Esophagus muscularis mucosa (tissue), 4 donors: Measurements from ENCODE around the gene PTPN2. TPM values are rescaled to one million over a fixed set of nuclear protein-coding genes. Genes with fewer than 3 reads are reported as not detected.

Experiments used
- DNase-seq: peaks from one replicate; pipeline ENCODE4 v3.0.0-alpha.2; 2017; ENCODE audit errors: extremely low spot score
- H3K27ac ChIP-seq, 4 donors: fragments of 200-600 bp; sonication (generic); replicated peaks in 1 of 4; 1 replicate in 3 of 4; 2 replicates in 1 of 4; pipeline ENCODE4 v1.5.1; 2016 to 2019; ENCODE audit warnings: mild to moderate bottlenecking in 1 of 4
- H3K27me3 ChIP-seq, 4 donors: fragments of 200-600 bp; sonication (generic); one replicate each; pipeline versions ENCODE4 v1.5.1 to v1.6.0; 2016 to 2019
- H3K36me3 ChIP-seq, 4 donors: fragments of 200-600 bp; sonication (generic); one replicate each; pipeline ENCODE4 v1.5.1; 2016 to 2019
- H3K4me1 ChIP-seq, 4 donors: fragments of 200-600 bp; sonication (generic); one replicate each; pipeline ENCODE4 v1.5.1; 2016 to 2019
- H3K4me3 ChIP-seq, 4 donors: fragments of 200-600 bp; sonication (generic); 1 replicate in 2 of 4; 2 replicates in 2 of 4; pipeline ENCODE4 v1.5.1; 2016 to 2019; ENCODE audit warnings: mild to moderate bottlenecking in 4 of 4, moderate library complexity in 1 of 4
- H3K9me3 ChIP-seq, 4 donors: fragments of 200-600 bp; sonication (generic); 1 replicate in 3 of 4; 2 replicates in 1 of 4; pipeline ENCODE4 v1.5.1; 2016 to 2019
- EP300 ChIP-seq: sonication (generic); formaldehyde crosslinking; IDR thresholded peaks from one replicate; pipeline ENCODE4 v1.6.1; 2017; ENCODE audit warnings: antibody characterized with exemption
- POLR2A ChIP-seq: fragments of 450-650 bp; IDR thresholded peaks from one replicate; pipeline ENCODE4 v1.6.1; 2017; ENCODE audit warnings: antibody characterized with exemption, moderate library complexity, mild to moderate bottlenecking, low read depth
- POLR2AphosphoS5 ChIP-seq, 2 donors: sonication (generic); formaldehyde crosslinking; IDR thresholded peaks; one replicate each; pipeline ENCODE4 v1.6.1; 2017; ENCODE audit warnings: antibody characterized with exemption in 2 of 2
- WGBS: methylation state at CpG from one replicate; pipeline ENCODE4 v1.1.5; 2018; 5-methylcytosine and 5-hydroxymethylcytosine counted together
- intact Hi-C: fragments of 100-400 bp; cut with DNase I; formaldehyde crosslinking; loops from one replicate; pipeline ENCODE4 v1.15.1; 2023
- total RNA-seq, 4 donors: library from RNA; depleted of rRNA; stranded (reverse); fragments of >200 nt; gene quantifications; one replicate each; pipeline versions ENCODE4 v1.1.0 to v1.2.1, GENCODE V29; 2016
- TF ChIP-seq, protein P1 (sequence below), 3 experiments: fragments of 200-600 bp in 2 of 3; fragments of 450-650 bp in 1 of 3; sonication (generic) in 2 of 3; IDR thresholded peaks; one replicate each; pipeline ENCODE4 v1.5.1; 2017 to 2019; ENCODE audit warnings: antibody characterized with exemption in 3 of 3, mild to moderate bottlenecking in 2 of 3, moderate library complexity in 1 of 3

PTPN2 gene
- total RNA-seq, 4 donors from 2014 or later = 14.3 to 27.5 (median 18.0) TPM

DNA sequence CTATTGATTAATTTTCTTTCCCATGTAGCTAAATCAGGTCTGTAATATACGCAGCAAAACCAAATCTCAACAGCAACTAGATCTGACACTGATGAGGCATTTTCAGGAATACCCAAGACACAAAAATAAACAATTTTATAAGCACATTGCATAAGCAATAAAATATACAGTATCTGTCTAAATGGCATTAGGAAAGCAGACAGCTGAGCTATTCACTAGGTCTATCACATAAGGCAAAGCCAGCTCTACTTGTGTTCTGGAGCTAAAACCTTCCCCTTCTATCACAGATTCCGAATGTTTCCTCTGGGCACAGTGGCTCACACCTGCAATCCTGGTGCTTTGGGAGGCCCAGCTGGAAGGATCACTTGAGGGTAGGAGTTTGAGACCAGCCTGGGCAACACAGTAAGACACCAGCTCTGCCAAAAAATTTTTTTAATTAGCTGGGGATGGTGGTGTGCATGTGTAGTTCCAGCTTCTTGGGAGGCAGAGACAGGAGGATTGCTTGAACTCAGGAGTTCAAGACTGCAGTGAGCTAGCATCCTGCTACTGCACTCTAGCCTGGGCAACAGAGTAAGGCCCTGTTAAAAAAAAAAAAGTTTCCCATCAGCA is 21.1 kb downstream of the PTPN2 start:
- 98% methylated on average over 2 of the region's 2 CpGs for WGBS
- no peak for DNase-seq
- Histone ChIP-seq H3K9me3 (no peaks in the 10 kb centered on the region), H3K4me1 (peaks cover 13 to 23% (median 19%) of the 10 kb centered on the region in 4 donors), H3K27ac (no peak overlapping the region), H3K27me3 (no peaks in the 10 kb centered on the region), H3K36me3 (peaks cover 0 to 3% (median 0%) of the 10 kb centered on the region in 4 donors), H3K4me3 (no peak overlapping the region)
- intact Hi-C loops = no loop called here
- TF ChIP-seq POLR2AphosphoS5 (IDR thresholded peaks at IDR 0.05) (no peak), POLR2A (no peak), EP300 (no peak)
- TF ChIP-seq, protein P1, sequence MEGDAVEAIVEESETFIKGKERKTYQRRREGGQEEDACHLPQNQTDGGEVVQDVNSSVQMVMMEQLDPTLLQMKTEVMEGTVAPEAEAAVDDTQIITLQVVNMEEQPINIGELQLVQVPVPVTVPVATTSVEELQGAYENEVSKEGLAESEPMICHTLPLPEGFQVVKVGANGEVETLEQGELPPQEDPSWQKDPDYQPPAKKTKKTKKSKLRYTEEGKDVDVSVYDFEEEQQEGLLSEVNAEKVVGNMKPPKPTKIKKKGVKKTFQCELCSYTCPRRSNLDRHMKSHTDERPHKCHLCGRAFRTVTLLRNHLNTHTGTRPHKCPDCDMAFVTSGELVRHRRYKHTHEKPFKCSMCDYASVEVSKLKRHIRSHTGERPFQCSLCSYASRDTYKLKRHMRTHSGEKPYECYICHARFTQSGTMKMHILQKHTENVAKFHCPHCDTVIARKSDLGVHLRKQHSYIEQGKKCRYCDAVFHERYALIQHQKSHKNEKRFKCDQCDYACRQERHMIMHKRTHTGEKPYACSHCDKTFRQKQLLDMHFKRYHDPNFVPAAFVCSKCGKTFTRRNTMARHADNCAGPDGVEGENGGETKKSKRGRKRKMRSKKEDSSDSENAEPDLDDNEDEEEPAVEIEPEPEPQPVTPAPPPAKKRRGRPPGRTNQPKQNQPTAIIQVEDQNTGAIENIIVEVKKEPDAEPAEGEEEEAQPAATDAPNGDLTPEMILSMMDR (IDR thresholded peaks at IDR 0.05) = no peak

DNA sequence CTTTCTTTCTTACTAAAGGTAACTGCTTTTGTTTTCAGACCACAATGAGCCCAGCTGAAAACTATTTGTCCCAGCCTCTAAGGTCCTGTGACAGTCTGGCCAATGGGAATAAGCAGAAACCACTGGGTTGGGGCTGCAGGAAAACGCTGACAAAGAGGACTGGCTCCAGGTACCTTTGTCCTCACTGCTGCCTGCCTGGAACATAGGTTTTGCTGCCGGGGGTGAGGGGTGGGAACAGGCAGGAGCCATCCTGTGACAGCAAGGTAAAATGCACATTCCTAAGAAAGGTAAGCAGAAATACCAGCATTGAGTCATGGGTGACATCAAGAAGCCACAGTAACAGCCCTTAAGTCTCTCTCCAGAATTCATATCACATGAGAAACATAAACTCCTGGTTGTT is 21.6 kb downstream of the PTPN2 start:
- no peak overlapping the region for H3K4me3 ChIP-seq
- H3K27me3 ChIP-seq = no peaks in the 10 kb centered on the region
- WGBS = 83% methylated on average over 2 of the region's 2 CpGs
- TF ChIP-seq POLR2A = no peak
- no peak for TF ChIP-seq POLR2AphosphoS5 (IDR thresholded peaks at IDR 0.05)
- TF ChIP-seq EP300 = no peak
- TF ChIP-seq, protein P1 (IDR thresholded peaks at IDR 0.05) = no peak
- intact Hi-C loops = no loop called here
- no peaks in the 10 kb centered on the region for H3K9me3 ChIP-seq
- peaks cover 13 to 23% (median 19%) of the 10 kb centered on the region in 4 donors for H3K4me1 ChIP-seq
- peaks cover 0 to 4% (median 0%) of the 10 kb centered on the region in 4 donors for H3K36me3 ChIP-seq
- no peak for DNase-seq
- no peak overlapping the region for H3K27ac ChIP-seq

DNA sequence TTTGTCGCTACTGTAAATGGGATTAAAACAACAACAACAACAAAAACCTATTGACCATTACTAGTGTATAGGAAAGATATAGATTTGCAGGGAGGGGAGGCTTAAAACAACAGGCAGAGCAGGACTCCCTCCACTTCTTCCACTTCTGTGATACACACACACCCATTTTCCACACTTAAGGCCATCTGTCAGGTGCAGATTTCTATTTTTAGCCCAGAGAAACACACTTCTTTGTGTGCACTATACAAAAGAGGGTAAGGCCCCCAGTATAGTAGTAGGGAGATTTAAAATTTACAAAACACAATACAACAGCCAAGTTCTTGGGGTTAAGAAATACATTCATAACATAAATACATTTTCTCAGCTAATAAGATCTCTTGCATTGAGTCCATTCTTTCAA is 22.4 kb downstream of the PTPN2 start:
- no peak overlapping the region for H3K4me3 ChIP-seq
- DNase-seq = no peak
- WGBS = 96% methylated on average over 1 of the region's 1 CpG
- intact Hi-C loops = no loop called here
- no peaks in the 10 kb centered on the region for H3K9me3 ChIP-seq
- no peak for TF ChIP-seq POLR2AphosphoS5 (IDR thresholded peaks at IDR 0.05)
- no peak for TF ChIP-seq POLR2A
- TF ChIP-seq, protein P1 (IDR thresholded peaks at IDR 0.05) = no peak
- no peak for TF ChIP-seq EP300
- no peak overlapping the region for H3K27ac ChIP-seq
- no peaks in the 10 kb centered on the region for H3K27me3 ChIP-seq
- H3K4me1 ChIP-seq = peaks cover 13 to 23% (median 19%) of the 10 kb centered on the region in 4 donors
- peaks cover 0 to 9% (median 0%) of the 10 kb centered on the region in 4 donors for H3K36me3 ChIP-seq

DNA sequence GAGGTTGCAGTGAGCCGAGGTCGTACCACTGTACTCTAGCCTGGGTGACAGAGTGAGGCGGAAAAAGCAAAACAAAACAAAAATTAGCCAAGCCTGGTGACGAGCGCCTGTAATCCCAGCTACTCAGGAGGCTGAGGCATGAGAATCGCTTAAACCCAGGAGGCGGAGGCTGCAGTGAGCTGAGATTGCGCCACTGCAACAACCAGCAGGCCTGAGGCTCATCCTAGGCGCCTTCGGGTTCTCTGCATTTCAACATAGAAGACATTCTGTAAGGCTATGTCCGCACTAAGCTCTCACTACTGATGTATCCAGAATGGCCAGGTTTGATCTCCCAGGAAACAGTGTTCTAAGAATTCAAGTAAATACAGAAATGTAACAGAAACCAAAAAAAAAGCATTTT is 23.5 kb downstream of the PTPN2 start:
- no peaks in the 10 kb centered on the region for H3K9me3 ChIP-seq
- WGBS = 89% methylated on average over 11 of the region's 11 CpGs
- peaks cover 13 to 23% (median 19%) of the 10 kb centered on the region in 4 donors for H3K4me1 ChIP-seq
- no peak for DNase-seq
- H3K36me3 ChIP-seq = peaks cover 0 to 16% (median 6%) of the 10 kb centered on the region in 4 donors
- H3K4me3 ChIP-seq = no peak overlapping the region
- no peak overlapping the region for H3K27ac ChIP-seq
- no peak for TF ChIP-seq POLR2AphosphoS5 (IDR thresholded peaks at IDR 0.05)
- TF ChIP-seq, protein P1 (IDR thresholded peaks at IDR 0.05) = no peak
- no peak for TF ChIP-seq EP300
- no peak for TF ChIP-seq POLR2A
- intact Hi-C loops = no loop called here
- no peaks in the 10 kb centered on the region for H3K27me3 ChIP-seq

DNA sequence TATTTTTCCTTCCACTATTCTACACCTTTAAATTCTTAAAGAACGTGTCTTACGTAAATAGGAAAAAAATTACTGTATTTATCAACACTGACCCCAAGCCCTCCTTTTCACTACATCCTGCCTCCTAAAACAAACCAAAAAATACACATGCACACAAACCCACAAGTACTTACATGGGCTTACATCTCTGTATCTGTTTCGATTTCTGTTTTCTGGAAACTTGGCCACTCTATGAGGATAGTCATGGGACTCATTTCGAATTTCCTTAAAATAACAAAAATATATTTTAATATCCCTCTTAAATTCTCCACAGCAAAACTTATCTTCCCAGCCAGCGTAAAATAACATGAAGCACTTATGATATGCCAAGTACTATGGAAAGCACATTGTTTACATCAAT is 25.0 kb downstream of the PTPN2 start:
- Histone ChIP-seq H3K27ac (no peak overlapping the region), H3K4me1 (peaks cover 12 to 18% (median 15%) of the 10 kb centered on the region in 4 donors), H3K4me3 (no peak overlapping the region), H3K36me3 (peaks cover 0 to 19% (median 12%) of the 10 kb centered on the region in 4 donors), H3K27me3 (no peaks in the 10 kb centered on the region), H3K9me3 (no peaks in the 10 kb centered on the region)
- WGBS = 97% methylated on average over 5 of the region's 5 CpGs
- no peak for DNase-seq
- TF ChIP-seq POLR2AphosphoS5 (IDR thresholded peaks at IDR 0.05) (no peak), POLR2A (no peak), EP300 (no peak)
- TF ChIP-seq, protein P1 (IDR thresholded peaks at IDR 0.05) = no peak
- intact Hi-C loops = no loop called here
